ENCODE data around the gene BBX.

DNA sequence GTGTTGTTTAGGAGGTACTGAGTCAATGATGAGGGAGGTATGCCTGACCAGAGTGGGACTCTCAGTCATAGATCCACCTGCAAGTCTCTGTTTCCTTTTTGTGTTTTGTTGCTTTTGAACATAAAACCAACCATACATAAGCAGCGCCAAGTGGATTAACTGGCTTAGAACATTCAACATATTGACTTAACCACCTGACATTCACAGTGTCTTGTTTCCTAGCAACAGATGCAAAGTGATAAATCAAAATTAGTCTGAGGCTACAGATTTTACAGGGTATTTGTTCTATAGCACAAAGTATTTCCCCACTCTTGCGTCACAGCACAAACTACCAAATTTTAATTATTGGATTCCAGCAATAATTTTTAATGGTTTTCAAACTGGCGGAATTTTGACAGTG, 283.8 kb downstream of the BBX start:
- peak; percentile 21 for TF ChIP-seq POLR2AphosphoS5 (IDR thresholded peaks at IDR 0.05)
- TF ChIP-seq, protein P1, sequence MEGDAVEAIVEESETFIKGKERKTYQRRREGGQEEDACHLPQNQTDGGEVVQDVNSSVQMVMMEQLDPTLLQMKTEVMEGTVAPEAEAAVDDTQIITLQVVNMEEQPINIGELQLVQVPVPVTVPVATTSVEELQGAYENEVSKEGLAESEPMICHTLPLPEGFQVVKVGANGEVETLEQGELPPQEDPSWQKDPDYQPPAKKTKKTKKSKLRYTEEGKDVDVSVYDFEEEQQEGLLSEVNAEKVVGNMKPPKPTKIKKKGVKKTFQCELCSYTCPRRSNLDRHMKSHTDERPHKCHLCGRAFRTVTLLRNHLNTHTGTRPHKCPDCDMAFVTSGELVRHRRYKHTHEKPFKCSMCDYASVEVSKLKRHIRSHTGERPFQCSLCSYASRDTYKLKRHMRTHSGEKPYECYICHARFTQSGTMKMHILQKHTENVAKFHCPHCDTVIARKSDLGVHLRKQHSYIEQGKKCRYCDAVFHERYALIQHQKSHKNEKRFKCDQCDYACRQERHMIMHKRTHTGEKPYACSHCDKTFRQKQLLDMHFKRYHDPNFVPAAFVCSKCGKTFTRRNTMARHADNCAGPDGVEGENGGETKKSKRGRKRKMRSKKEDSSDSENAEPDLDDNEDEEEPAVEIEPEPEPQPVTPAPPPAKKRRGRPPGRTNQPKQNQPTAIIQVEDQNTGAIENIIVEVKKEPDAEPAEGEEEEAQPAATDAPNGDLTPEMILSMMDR (IDR thresholded peaks at IDR 0.05): no peak
